OCI-LY3 (cell line): ENCODE measurements around the gene ELOA.
A peak's percentile ranks its signal among the peaks of the same experiment; 100 is the strongest.
"Not testable (repeated sequence)": the region's sequence is repeated elsewhere in the genome, so short reads cannot be mapped to it uniquely, and the experiment has no call there.

ENCODE experiments used
- H2AFZ ChIP-seq: fragments of 200-600, 300-600 bp; shearing (Covaris generic); 2 replicates; pipeline ENCODE4 v1.6.0; 2014; ENCODE audit warnings: antibody characterized with exemption, low read depth, low read length
- H3K27ac ChIP-seq: fragments of 200-600, 300-600 bp; sonication (generic); 2 replicates; pipeline ENCODE4 v1.5.1; 2014; ENCODE audit warnings: mild to moderate bottlenecking, low read length, moderate library complexity, mixed read lengths
- H3K27me3 ChIP-seq: fragments of 200-600, 300-600 bp; sonication (generic); 2 replicates; pipeline ENCODE4 v1.6.1; 2014; ENCODE audit warnings: low read depth, low read length, mixed read lengths
- H3K36me3 ChIP-seq: fragments of 200-600, 300-600 bp; sonication (generic); replicated peaks from 2 replicates; pipeline ENCODE3; 2014; ENCODE audit warnings: low read depth, low read length, mixed read lengths
- H3K4me1 ChIP-seq: fragments of 300-600, 200-600 bp; sonication (generic); 2 replicates; pipeline ENCODE4 v1.6.1; 2014; ENCODE audit warnings: low read length, mixed read lengths
- H3K4me2 ChIP-seq: fragments of 200-600, 300-600 bp; sonication (generic); 2 replicates; pipeline ENCODE4 v1.6.1; 2014; ENCODE audit warnings: low read length, mixed read lengths
- H3K4me3 ChIP-seq: fragments of 300-600, 200-600 bp; sonication (generic); 2 replicates; pipeline ENCODE4 v1.5.1; 2014; ENCODE audit warnings: antibody characterized with exemption, mild to moderate bottlenecking, low read length, moderate library complexity
- H3K79me2 ChIP-seq: fragments of 300-600, 200-600 bp; shearing (Covaris generic); 2 replicates; pipeline ENCODE4 v1.6.1; 2014; ENCODE audit warnings: mild to moderate bottlenecking, low read length, mixed read lengths
- H3K9ac ChIP-seq: fragments of 300-600, 200-600 bp; shearing (Covaris generic); 2 replicates; pipeline ENCODE4 v1.6.0; 2014; ENCODE audit warnings: mild to moderate bottlenecking, low read length, moderate library complexity
- H3K9me3 ChIP-seq: fragments of 200-600, 300-600 bp; shearing (Covaris generic); 2 replicates; pipeline ENCODE4 v1.6.1; 2014; ENCODE audit warnings: low read length, mixed read lengths; ENCODE audit not compliant: insufficient read depth
- H4K20me1 ChIP-seq: fragments of 200-600, 300-600 bp; sonication (generic); 2 replicates; pipeline ENCODE4 v1.6.1; 2016; ENCODE audit warnings: low read length, mixed read lengths; ENCODE audit not compliant: insufficient read depth
- CTCF ChIP-seq: fragments of 200-600, 300-600 bp; sonication (generic); IDR thresholded peaks from 2 replicates; pipeline ENCODE4 v1.5.1; 2014; ENCODE audit warnings: antibody characterized with exemption, low read length, low read depth
- EZH2phosphoT487 ChIP-seq: fragments of 200-600 bp; shearing (Covaris generic); IDR thresholded peaks from 2 replicates; pipeline ENCODE4 v1.6.1; 2018; ENCODE audit warnings: antibody characterized with exemption, mixed run types, low read depth

ELOA gene

GRCh38 chr1:23792151-23792945 lies 49.1 kb downstream of the ELOA start:
- Histone ChIP-seq H3K27ac (no peak overlapping the region), H2AFZ (no peak overlapping the region), H4K20me1 (no peaks in the 10 kb centered on the region), H3K36me3 (peaks cover 6% of the 10 kb centered on the region), H3K4me2 (peak overlapping the region; percentile 53), H3K27me3 (no peaks in the 10 kb centered on the region), H3K9ac (peak overlapping the region; percentile 93; the same call in 1 of the 2 replicates), H3K4me1 (peaks cover 8% of the 10 kb centered on the region), H3K79me2 (peaks cover 24% of the 10 kb centered on the region), H3K9me3 (no peaks in the 10 kb centered on the region), H3K4me3 (peak overlapping the region; percentile 99; the same call in 1 of the 2 replicates)
- TF ChIP-seq EZH2phosphoT487: no peak
- TF ChIP-seq CTCF: no peak

- H3K36me3 ChIP-seq: no peaks in the 10 kb centered on the region
- TF ChIP-seq EZH2phosphoT487: no peak
- TF ChIP-seq CTCF: no peak
- no peaks in the 10 kb centered on the region for H3K27me3 ChIP-seq
- H3K79me2 ChIP-seq: peaks cover 24% of the 10 kb centered on the region
- H3K4me3 ChIP-seq: no peak overlapping the region
- H3K4me1 ChIP-seq: peaks cover 8% of the 10 kb centered on the region
- no peak overlapping the region for H3K4me2 ChIP-seq
- H3K9ac ChIP-seq: no peak overlapping the region
- no peak overlapping the region for H3K27ac ChIP-seq
- H2AFZ ChIP-seq: no peak overlapping the region
- H3K9me3 ChIP-seq: no peaks in the 10 kb centered on the region
- H4K20me1 ChIP-seq: no peaks in the 10 kb centered on the region
Measured at GRCh38 chr1:23793018-23793781, 49.9 kb downstream of the ELOA start.

- Histone ChIP-seq H3K4me3 (no peak overlapping the region), H3K79me2 (peaks cover 24% of the 10 kb centered on the region), H2AFZ (no peak overlapping the region), H3K4me2 (no peak overlapping the region), H3K36me3 (no peaks in the 10 kb centered on the region), H3K9ac (no peak overlapping the region), H3K4me1 (peaks cover 8% of the 10 kb centered on the region), H3K27ac (no peak overlapping the region), H3K9me3 (no peaks in the 10 kb centered on the region), H4K20me1 (no peaks in the 10 kb centered on the region), H3K27me3 (no peaks in the 10 kb centered on the region)
- TF ChIP-seq CTCF: no peak
- TF ChIP-seq EZH2phosphoT487: no peak
Measured at GRCh38 chr1:23793861-23794731, 50.8 kb downstream of the ELOA start.

- not testable (repeated sequence) for H3K36me3 ChIP-seq, H3K27me3 ChIP-seq, H3K9me3 ChIP-seq, H3K9ac ChIP-seq, H2AFZ ChIP-seq, H3K4me3 ChIP-seq, H4K20me1 ChIP-seq, H3K27ac ChIP-seq, H3K4me2 ChIP-seq
- peaks cover 12% of the 10 kb centered on the region for H3K4me1 ChIP-seq
- peaks cover 27% of the 10 kb centered on the region for H3K79me2 ChIP-seq
Measured at GRCh38 chr1:23794732-23795182, 51.5 kb downstream of the ELOA start.
